Common myeloid progenitor, CD34-positive (primary cell): Measurements from ENCODE around the gene LGR6.
A peak's percentile ranks its signal among the peaks of the same experiment; 100 is the strongest.

ENCODE experiments used
- CTCF ChIA-PET: fragments of 350-600 bp; sonication (Branson Sonifier 250); formaldehyde crosslinking; loops from one replicate; lab custom pipeline; 2021; ENCODE audit warnings: antibody characterized with exemption; lab: Charles Lee
- POLR2A ChIA-PET: fragments of 350-600 bp; sonication (Branson Sonifier 250); formaldehyde crosslinking; loops from one replicate; lab custom pipeline; 2021; ENCODE audit warnings: antibody characterized with exemption; lab: Charles Lee
- DNase-seq, 3 donors: peaks; one replicate each; pipeline versions ENCODE4 v3.0.0 to v3.0.0-alpha.2; 2013
- H3K27ac ChIP-seq, 2 experiments: 1 replicate in 1 of 2; 2 replicates in 1 of 2; pipeline ENCODE4 v1.7.0; 2013; ENCODE audit warnings: inconsistent platforms in 2 of 2, low read length in 2 of 2, mild to moderate bottlenecking in 2 of 2, low read depth in 1 of 2, moderate library complexity in 1 of 2; ENCODE audit not compliant: severe bottlenecking in 2 of 2, insufficient read depth in 1 of 2, poor library complexity in 1 of 2
- H3K27me3 ChIP-seq, 5 experiments: replicated peaks in 2 of 5; 1 replicate in 3 of 5; 2 replicates in 2 of 5; pipeline versions ENCODE4 v1.6.1 to v1.7.0; 2013; ENCODE audit warnings: low read length in 4 of 5, mild to moderate bottlenecking in 2 of 5, moderate library complexity in 2 of 5, inconsistent platforms in 1 of 5; ENCODE audit not compliant: insufficient read depth in 5 of 5, control insufficient read depth in 4 of 5
- H3K36me3 ChIP-seq, 4 experiments: 1 replicate in 2 of 4; 2 replicates in 2 of 4; pipeline versions ENCODE4 v1.6.1 to v1.7.0; 2013; ENCODE audit warnings: low read length in 3 of 4, control low read depth in 1 of 4, mild to moderate bottlenecking in 1 of 4; ENCODE audit not compliant: control insufficient read depth in 4 of 4, insufficient read depth in 4 of 4
- H3K4me1 ChIP-seq, 4 experiments: 1 replicate in 3 of 4; 2 replicates in 1 of 4; pipeline versions ENCODE4 v1.6.1 to v1.7.1; 2013; ENCODE audit warnings: low read length in 3 of 4, mild to moderate bottlenecking in 3 of 4, control low read depth in 1 of 4, inconsistent platforms in 1 of 4, moderate library complexity in 1 of 4; ENCODE audit not compliant: control insufficient read depth in 4 of 4, insufficient read depth in 4 of 4; ENCODE audit errors: control extremely low read depth in 1 of 4
- H3K4me3 ChIP-seq, 7 experiments: 1 replicate in 4 of 7; 2 replicates in 3 of 7; pipeline versions ENCODE4 v1.5.1 to v1.7.0; 2013; ENCODE audit warnings: mild to moderate bottlenecking in 7 of 7, low read length in 6 of 7, moderate library complexity in 6 of 7, inconsistent platforms in 2 of 7, low read depth in 2 of 7, control low read depth in 1 of 7; ENCODE audit not compliant: insufficient read depth in 4 of 7, control insufficient read depth in 1 of 7; ENCODE audit errors: extremely low read depth in 1 of 7
- H3K9me3 ChIP-seq, 5 experiments: 1 replicate in 4 of 5; 2 replicates in 1 of 5; pipeline versions ENCODE4 v1.6.1 to v1.7.1; 2013; ENCODE audit warnings: low read length in 4 of 5, mild to moderate bottlenecking in 2 of 5, inconsistent platforms in 1 of 5, low read depth in 1 of 5, moderate library complexity in 1 of 5; ENCODE audit not compliant: control insufficient read depth in 4 of 5, insufficient read depth in 2 of 5; ENCODE audit errors: control extremely low read depth in 1 of 5
- WGBS: methylation state at CpG from one replicate; pipeline ENCODE4 v1.1.5; 2013; ENCODE audit not compliant: insufficient coverage; 5-methylcytosine and 5-hydroxymethylcytosine counted together

Gene LGR6

GRCh38 chr1:202162418-202163280 is 30.9 kb upstream of the LGR6 start:
- Histone ChIP-seq H3K36me3 (peaks cover 0 to 9% (median 3%) of the 10 kb centered on the region in 4 experiments), H3K9me3 (no peaks in the 10 kb centered on the region), H3K27ac (peak overlapping the region in 1 of 2 experiments; percentile 93), H3K4me1 (peaks cover 9 to 98% (median 94%) of the 10 kb centered on the region in 4 experiments), H3K27me3 (no peaks in the 10 kb centered on the region), H3K4me3 (peak overlapping the region in 4 of 7 experiments; percentile 26 to 87 (median 68))
- POLR2A ChIA-PET, result interaction anchor here (0.7 to 1.2 kb wide), 2 partner anchors 15 to 19 kb away, joined by 3 read pairs; no protein-coding TSS in a partner anchor
- DNase-seq, result no peak
- 27% methylated on average over 8 of the region's 15 CpGs for WGBS
- CTCF ChIA-PET, result interaction anchor here (0.7 to 6.0 kb wide), 10 partner anchors 9 to 31 kb away, joined by 3 to 32 read pairs (median 4); partner anchors contain the start of gene LGR6

- Histone ChIP-seq H3K4me1 (peaks cover 9 to 97% (median 91%) of the 10 kb centered on the region in 4 experiments), H3K27ac (peak overlapping the region in 1 of 2 experiments; percentile 93), H3K36me3 (peaks cover 0 to 3% (median 0%) of the 10 kb centered on the region in 4 experiments), H3K27me3 (no peaks in the 10 kb centered on the region), H3K4me3 (peak overlapping the region in 3 of 7 experiments; percentile 26 to 87 (median 72)), H3K9me3 (no peaks in the 10 kb centered on the region)
- POLR2A ChIA-PET, result interaction anchor here (1.2 kb wide), 1 partner anchor 20 kb away, joined by 3 read pairs; no protein-coding TSS in a partner anchor
- CTCF ChIA-PET, result interaction anchor here (0.9 to 6.0 kb wide), 8 partner anchors 10 to 145 kb away, joined by 3 to 32 read pairs (median 6); partner anchors contain the start of gene LGR6
- no peak for DNase-seq
- 81% methylated on average over 11 of the region's 12 CpGs for WGBS
Measured at GRCh38 chr1:202163281-202164270, 30.0 kb upstream of the LGR6 start.

GRCh38 chr1:202164271-202165037 is 29.1 kb upstream of the LGR6 start:
- DNase-seq, result peak in 2 of 3 donors; percentile 78 to 80
- Histone ChIP-seq H3K36me3 (no peaks in the 10 kb centered on the region), H3K27ac (peak overlapping the region in 1 of 2 experiments; percentile 93), H3K4me3 (peak overlapping the region in 4 of 7 experiments; percentile 5 to 30 (median 24)), H3K27me3 (no peaks in the 10 kb centered on the region), H3K9me3 (no peaks in the 10 kb centered on the region), H3K4me1 (peaks cover 7 to 89% (median 83%) of the 10 kb centered on the region in 4 experiments)
- ChIA-PET CTCF (interaction anchor here (0.8 to 6.0 kb wide), 7 partner anchors 9 to 147 kb away, joined by 3 to 32 read pairs (median 7); partner anchors contain the start of gene LGR6), POLR2A (no interaction called here)
- 52% methylated on average over 8 of the region's 11 CpGs for WGBS

GRCh38 chr1:202165267-202165941 is 28.2 kb upstream of the LGR6 start:
- H3K4me1 ChIP-seq, result peaks cover 6 to 80% (median 74%) of the 10 kb centered on the region in 4 experiments
- POLR2A ChIA-PET, result no interaction called here
- H3K4me3 ChIP-seq, result no peak overlapping the region
- peak overlapping the region in 1 of 2 experiments; percentile 56 for H3K27ac ChIP-seq
- no peaks in the 10 kb centered on the region for H3K36me3 ChIP-seq
- H3K9me3 ChIP-seq, result no peaks in the 10 kb centered on the region
- CTCF ChIA-PET, result interaction anchor here (0.8 to 2.2 kb wide), 6 partner anchors 9 to 147 kb away, joined by 3 to 10 read pairs (median 3); no protein-coding TSS in a partner anchor
- H3K27me3 ChIP-seq, result no peaks in the 10 kb centered on the region
- no peak for DNase-seq
- WGBS, result 73% methylated on average over 13 of the region's 20 CpGs

- ChIA-PET CTCF (interaction anchor here (0.6 to 2.2 kb wide), 9 partner anchors 8 to 389 kb away, joined by 3 to 10 read pairs (median 3); no protein-coding TSS in a partner anchor), POLR2A (interaction anchor here (0.6 to 1.6 kb wide), 2 partner anchors 11 to 137 kb away, joined by 3 to 4 read pairs; no protein-coding TSS in a partner anchor)
- peaks cover 6 to 79% (median 68%) of the 10 kb centered on the region in 4 experiments for H3K4me1 ChIP-seq
- no peaks in the 10 kb centered on the region for H3K27me3 ChIP-seq
- peak overlapping the region in 1 of 7 experiments; percentile 19 for H3K4me3 ChIP-seq
- DNase-seq, result peak in 1 of 3 donors; percentile 56
- no peaks in the 10 kb centered on the region for H3K36me3 ChIP-seq
- 94% methylated on average over 6 of the region's 9 CpGs for WGBS
- H3K27ac ChIP-seq, result peak overlapping the region in 1 of 2 experiments; percentile 56
- H3K9me3 ChIP-seq, result no peaks in the 10 kb centered on the region
Measured at GRCh38 chr1:202165942-202166843, 27.4 kb upstream of the LGR6 start.
